ENCODE measurements around the gene CRLF1. TPM values are rescaled to one million over a fixed set of nuclear protein-coding genes. Genes with fewer than 3 reads are reported as not detected.

The CRLF1 gene
- polyA plus RNA-seq, 5 donors, result 178 to 372 (median 239) TPM

- DNase-seq, result no peak
These were observed 31.4 kb upstream of the CRLF1 start for GRCh38 chr19:18637673-18638630.

GRCh38 chr19:18636969-18637629 lies 30.5 kb upstream of the CRLF1 start, which contains the start of gene KLHL26:
KLHL26 (plus strand) TSS chr19:18637028; CDS start chr19:18637055, 27 bp downstream.
- no peak for DNase-seq

- peak; percentile 84 to 87 for DNase-seq
These were observed 29.8 kb upstream of the CRLF1 start for GRCh38 chr19:18636183-18636968.

GRCh38 chr19:18635831-18636182 lies 29.2 kb upstream of the CRLF1 start:
- DNase-seq, result no peak

GRCh38 chr19:18634612-18635297 lies 28.2 kb upstream of the CRLF1 start:
- no peak for DNase-seq

GRCh38 chr19:18633321-18633720 lies 26.7 kb upstream of the CRLF1 start:
- DNase-seq, result no peak

- DNase-seq, result no peak
These were observed 22.8 kb upstream of the CRLF1 start for GRCh38 chr19:18629166-18630088.

- no peak for DNase-seq
These were observed 20.3 kb upstream of the CRLF1 start for GRCh38 chr19:18626906-18627305.

GRCh38 chr19:18620902-18621301 lies 14.3 kb upstream of the CRLF1 start:
- DNase-seq, result no peak

- DNase-seq, result no peak
These were observed 13.7 kb upstream of the CRLF1 start for GRCh38 chr19:18620311-18620710.

GRCh38 chr19:18618236-18618635 lies 11.6 kb upstream of the CRLF1 start:
- no peak for DNase-seq

- DNase-seq, result no peak
These were observed 11.0 kb upstream of the CRLF1 start for GRCh38 chr19:18617562-18617961.

- no peak for DNase-seq
These were observed 9.4 kb upstream of the CRLF1 start for GRCh38 chr19:18616023-18616422.

- no peak for DNase-seq
These were observed 7.1 kb upstream of the CRLF1 start for GRCh38 chr19:18613589-18614234.

- DNase-seq, result no peak
These were observed 6.4 kb upstream of the CRLF1 start, which contains the start of gene TMEM59L for GRCh38 chr19:18612772-18613588. TMEM59L (plus strand) TSS chr19:18612870; CDS start chr19:18612959, 89 bp downstream.

GRCh38 chr19:18612051-18612771 lies 5.6 kb upstream of the CRLF1 start:
- DNase-seq, result no peak

GRCh38 chr19:18611327-18612050 lies 4.9 kb upstream of the CRLF1 start:
- no peak for DNase-seq

Measured in right lung (tissue), 5 donors.